Measurements from ENCODE around the gene DHRSX. TPM values are rescaled to one million over a fixed set of nuclear protein-coding genes. Genes with fewer than 3 reads are reported as not detected.

The DHRSX gene
- total RNA-seq, 1 donor from 2014 or later: 37.1 TPM

GRCh38 chrX:2176274-2176673 lies 324.5 kb downstream of the DHRSX start:
- Mint-ChIP-seq H3K27ac (ENCODE audit: unreplicated experiment) (no peak overlapping the region), H3K4me1 (ENCODE audit: low read depth, unreplicated experiment) (no peaks in the 10 kb centered on the region), H3K27me3 (ENCODE audit: unreplicated experiment) (peaks cover 4% of the 10 kb centered on the region), H3K9me3 (ENCODE audit: unreplicated experiment) (peaks cover 6% of the 10 kb centered on the region), H3K36me3 (ENCODE audit: unreplicated experiment) (no peaks in the 10 kb centered on the region), H3K4me3 (ENCODE audit: unreplicated experiment) (no peak overlapping the region)
- no peak for DNase-seq
- TF ChIP-seq CTCF (IDR thresholded peaks at IDR 0.05; ENCODE audit: partially characterized antibody, unreplicated experiment): no peak

GRCh38 chrX:2172359-2172758 lies 328.4 kb downstream of the DHRSX start:
- Mint-ChIP-seq H3K36me3 (ENCODE audit: unreplicated experiment) (peaks cover 4% of the 10 kb centered on the region), H3K9me3 (ENCODE audit: unreplicated experiment) (peaks cover 7% of the 10 kb centered on the region), H3K4me3 (ENCODE audit: unreplicated experiment) (no peak overlapping the region), H3K27me3 (ENCODE audit: unreplicated experiment) (peaks cover 4% of the 10 kb centered on the region), H3K4me1 (ENCODE audit: low read depth, unreplicated experiment) (no peaks in the 10 kb centered on the region), H3K27ac (ENCODE audit: unreplicated experiment) (no peak overlapping the region)
- TF ChIP-seq CTCF (IDR thresholded peaks at IDR 0.05; ENCODE audit: partially characterized antibody, unreplicated experiment): no peak
- no peak for DNase-seq

Other genes with a start within 250 kb of the DHRSX start
- gene ZBED1, start within 50 bp of the DHRSX start, total RNA-seq (ENCODE audit: unreplicated experiment): 45.4 TPM
- 31.2 TPM for gene CD99, start 190.3 kb upstream of the DHRSX start, total RNA-seq (ENCODE audit: unreplicated experiment)